ENCODE data around the gene RPTOR.
"Not testable (repeated sequence)": the region's sequence is repeated elsewhere in the genome, so short reads cannot be mapped to it uniquely, and the experiment has no call there.

Gene RPTOR

DNA sequence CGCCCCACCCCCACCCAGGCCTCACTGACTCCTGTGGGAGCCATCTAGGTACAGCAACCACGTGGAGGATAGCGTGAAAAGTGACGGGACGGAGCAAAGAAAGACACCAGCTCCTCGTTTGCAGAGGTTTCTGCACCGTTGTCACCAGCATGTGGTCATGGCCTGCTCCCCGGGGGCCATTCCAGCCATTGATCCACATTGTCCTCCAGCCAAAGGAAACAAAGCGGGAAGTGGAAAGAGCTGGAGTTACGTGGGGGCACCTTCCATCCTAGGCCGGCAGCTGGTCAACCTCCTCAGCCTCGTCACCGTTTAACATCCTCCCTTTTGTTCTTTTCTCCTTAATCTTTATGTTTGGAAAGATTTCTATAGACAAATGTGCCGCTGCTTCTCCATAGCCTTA is 153.7 kb downstream of the RPTOR start:
- DNase-seq, result no peak

DNA sequence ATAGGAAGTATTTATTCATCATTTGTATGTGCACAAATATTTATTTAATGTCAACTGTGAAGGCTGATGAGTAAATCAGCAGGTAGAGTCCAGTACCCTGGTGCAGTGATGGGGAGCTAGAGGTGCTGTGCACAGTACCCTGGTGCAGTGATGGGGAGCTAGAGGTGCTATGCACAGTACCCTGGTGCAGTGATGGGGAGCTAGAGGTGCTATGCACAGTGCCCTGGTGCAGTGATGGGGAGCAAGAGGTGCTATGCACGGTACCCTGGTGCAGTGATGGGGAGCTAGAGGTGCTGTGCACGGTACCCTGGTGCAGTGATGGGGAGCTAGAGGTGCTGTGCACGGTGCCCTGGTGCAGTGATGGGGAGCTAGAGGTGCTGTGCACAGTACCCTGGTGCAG is 154.6 kb downstream of the RPTOR start:
- not testable (repeated sequence) for DNase-seq

DNA sequence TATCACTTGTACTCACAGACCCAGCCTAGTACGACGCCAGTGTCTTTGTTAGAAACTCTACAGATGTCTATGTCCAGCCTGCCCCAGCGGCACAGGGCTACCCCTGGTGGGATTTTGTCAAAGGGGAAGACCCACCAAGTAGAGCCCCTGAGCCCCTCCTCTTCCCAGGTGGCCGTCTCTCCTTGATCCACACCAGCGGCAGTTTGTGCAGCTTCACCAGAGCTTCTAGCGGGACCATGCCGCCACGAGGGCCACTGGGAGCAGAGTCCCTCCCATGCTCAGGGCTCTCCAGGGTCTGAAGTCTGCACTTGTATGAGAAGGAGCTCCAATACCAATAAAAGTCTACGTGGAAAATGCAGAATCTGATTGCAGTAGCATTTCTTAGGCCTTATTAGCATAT is 157.1 kb downstream of the RPTOR start:
- no peak for DNase-seq

DNA sequence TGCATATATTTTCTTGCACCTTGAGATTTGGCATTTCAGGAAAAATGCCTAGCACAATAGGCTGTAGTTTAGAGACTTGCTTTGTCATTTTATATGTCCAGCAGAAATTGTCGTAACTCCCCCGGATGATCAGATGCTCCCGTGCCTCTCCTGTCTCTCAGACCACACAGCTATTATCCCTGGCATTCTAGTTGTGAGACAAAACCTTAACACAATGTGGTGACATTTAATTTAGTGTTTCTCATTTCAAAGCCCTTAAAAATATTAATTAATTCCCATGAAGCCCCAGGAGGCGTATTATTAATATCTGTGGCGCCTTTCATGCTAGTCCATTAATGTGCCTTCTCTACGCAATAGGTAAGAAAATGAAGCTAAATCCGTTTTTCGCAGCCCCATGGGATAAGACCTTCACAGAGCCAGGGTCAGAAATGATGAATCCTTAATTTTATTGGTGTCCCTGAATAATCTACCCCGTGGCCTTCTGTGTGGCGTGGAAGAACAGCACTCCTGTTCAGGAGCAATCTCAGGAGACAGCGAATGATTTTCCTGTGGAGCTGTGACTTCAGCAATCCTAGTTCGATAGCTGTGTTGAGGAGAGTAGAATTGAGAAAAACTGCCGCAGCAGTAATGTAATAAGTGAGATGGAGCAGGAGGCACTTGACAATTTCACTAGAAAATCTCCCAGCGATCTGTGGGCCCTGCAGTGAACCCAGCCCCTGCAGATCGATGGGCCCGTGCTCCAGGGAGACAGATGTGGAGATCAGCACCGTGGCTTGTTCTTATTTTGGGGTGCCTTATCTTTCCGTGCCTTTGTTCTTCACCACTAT is 157.9 kb downstream of the RPTOR start:
- no peak for DNase-seq

DNA sequence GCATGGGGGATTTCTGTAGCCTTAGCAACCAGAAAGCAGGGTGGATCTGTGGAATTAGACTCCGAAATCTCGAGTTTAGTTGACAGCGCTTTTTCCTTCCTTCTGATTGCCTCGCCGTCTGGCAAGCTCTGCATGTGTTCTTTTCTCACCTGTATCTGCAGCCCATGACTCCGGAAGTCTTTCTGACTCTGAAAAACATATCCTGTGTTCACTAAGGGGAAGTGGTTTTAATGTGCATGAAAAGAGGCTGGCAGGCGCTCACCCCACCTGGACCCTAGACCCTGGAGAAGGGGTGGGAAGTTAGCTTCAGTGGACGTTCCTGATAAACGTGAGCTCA is 158.5 kb downstream of the RPTOR start:
- no peak for DNase-seq

DNA sequence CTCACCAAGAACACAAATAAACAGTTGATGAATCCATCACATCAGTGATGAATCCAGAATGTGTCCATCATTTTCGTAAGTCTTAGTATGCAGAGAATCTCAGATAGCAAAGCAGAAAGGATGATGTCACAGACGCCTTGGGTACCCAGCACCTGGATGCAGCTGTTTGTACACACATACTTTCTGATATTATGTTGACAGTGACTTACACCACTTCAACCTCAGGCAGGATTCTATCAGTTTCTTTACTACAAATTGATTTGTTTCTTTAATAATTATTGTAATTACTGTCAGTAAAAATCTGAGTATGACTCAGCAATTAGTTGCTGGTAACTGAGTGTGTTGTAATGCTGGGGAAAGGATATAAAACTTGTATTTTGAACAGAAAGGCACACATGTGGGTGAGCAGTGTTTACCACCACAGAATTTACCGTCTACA is 159.8 kb downstream of the RPTOR start:
- DNase-seq, result no peak

DNA sequence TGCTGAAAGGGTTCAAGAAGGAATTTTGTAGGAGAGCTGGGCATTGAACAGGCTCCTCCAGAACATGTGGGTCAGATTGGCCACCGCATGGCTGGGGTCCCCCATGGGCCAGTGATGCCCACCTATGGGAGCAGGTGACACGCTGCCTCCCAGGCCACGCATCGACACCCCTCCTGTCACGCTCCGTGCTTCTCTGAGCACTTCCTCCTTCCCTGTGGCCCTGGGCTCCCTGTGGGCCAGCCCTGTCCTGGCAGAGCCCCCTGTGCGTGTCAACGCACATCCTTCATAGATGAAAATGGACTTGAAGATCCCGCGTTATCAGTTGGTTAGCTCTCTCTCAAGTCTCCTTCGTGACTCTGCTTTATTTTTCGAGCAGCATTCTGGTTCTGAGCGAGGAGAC is 160.3 kb downstream of the RPTOR start:
- DNase-seq, result no peak

DNA sequence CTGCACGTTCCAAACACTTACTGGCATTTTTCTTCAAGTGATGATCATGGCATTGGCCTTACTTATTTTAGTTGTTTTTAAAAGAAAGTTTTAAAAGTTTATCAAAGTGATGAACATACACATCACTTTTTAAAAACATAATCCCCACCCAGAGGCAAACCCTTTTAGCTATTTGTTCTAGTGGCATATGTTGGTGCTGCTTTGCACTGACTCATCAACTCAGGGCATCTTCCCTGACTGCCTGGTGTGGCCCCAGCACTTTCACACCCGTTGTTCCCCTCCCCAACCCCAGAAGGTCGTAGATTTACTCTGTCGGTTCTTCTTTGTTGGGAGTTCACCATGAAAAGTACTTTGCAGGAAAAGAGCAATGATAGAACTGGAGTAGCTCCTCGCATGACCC is 161.3 kb downstream of the RPTOR start:
- DNase-seq, result peak; percentile 10

DNA sequence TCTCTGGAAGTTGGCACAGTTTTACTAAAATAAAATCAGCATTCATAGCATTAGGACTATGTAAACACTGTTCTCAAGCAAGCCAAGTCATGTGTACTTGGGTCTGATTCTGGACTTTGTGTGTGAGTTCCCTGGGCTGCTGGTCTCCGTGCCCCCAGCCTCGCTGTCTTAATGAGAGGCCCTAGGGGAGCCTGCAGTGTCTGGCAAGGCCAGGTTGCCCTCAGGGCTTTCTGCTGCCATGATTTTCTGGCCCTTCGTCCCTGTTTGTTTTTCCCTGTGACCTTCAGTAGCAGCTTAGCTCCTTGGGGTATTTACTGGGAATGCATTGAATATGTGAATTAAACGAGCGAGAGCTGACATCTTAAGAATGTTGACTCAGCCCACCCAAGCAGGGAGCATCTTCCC is 161.8 kb downstream of the RPTOR start:
- DNase-seq, result peak; percentile 14

DNA sequence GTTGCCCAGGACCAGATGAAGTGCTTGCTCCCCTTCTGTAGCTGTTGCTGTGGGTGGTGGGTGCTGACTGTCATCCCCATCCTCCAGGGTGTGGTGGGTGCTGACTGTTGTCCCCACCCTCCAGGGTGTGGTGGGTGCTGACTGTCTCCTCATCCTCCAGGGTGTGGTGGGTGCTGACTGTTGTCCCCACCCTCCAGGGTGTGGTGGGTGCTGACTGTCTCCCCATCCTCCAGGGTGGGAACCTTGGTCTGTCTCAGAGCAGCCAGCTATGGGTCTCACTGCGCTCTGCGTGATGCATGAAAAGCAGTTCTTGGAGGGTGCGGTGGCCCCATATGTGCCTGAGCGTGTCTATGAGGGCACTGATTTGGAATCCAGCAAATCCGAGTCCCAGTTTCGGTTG is 163.8 kb downstream of the RPTOR start:
- no peak for DNase-seq

DNA sequence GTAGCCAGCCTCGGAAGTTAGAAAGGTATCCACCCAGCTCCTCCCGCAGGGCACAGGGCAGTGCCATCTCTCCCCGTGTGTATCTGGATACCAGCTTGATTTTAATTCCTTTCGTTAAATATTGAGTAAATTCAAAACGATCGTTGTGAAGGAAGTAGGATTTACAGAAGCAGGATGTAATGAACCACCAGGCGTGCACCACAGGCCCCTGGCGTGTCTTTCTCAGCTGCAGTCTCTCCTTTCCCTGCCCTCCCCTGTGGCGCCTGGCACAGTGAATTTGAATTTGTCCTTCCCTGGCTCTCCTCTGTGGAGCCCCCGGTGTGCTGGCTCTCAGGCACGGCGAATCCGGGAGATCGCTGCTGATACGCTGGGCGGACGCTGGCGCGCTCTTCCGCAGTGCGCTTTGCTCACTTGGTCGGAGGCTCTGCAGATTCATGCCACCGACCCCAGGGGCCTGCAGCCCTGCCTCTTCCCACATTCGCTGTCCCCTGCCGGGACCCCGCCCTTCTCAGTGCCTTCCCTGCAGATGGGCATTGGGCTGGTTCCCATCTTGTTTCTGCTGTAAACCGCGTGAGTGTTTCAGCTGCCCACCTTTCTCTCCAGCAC is 164.6 kb downstream of the RPTOR start:
- no peak for DNase-seq

DNA sequence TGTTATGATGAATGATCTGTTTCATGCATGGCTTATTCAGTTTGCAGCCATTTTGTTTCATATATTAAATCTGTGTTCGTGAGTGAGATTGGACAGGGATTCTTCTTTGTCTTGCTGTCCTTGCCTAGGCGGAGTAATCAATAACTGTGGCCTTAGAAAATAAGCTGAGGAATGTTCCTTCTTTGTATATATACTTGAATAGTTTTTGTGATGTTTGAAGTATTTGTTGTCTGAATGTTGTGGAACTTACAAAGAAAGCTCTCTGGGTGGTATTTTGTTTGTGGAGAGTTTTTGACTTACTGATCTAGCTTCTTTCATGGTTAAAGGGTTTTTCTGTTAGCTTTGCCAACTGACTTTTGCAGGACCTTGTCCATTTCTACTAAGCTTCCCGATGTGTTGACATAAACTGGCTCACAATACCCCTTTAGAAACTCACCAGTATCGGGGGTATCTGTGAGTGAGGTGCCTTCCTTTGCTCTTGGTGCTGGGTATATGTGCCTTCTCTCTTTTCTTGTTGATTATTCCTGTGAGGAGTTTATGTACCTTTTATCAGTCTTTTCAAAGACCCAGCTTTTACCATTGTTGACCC is 166.2 kb downstream of the RPTOR start:
- no peak for DNase-seq

DNA sequence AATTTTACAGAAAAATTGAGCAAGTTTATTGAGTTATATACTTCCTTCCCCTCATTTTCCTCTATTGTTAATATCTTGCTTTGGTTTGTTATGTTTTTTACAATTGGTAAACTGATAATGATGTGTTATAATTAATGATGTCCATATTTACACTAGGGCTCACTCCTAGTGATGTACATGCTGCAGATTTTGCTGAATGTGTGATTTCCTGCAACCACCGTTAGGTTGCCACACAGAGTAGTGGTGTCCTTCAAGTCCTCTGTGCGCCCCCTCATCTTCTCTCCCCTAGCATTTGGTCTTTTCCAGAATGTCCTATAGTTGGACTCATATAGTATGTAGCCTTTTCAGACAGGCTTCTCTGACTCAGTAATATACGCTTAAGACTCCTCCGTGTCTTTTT is 167.5 kb downstream of the RPTOR start:
- no peak for DNase-seq

DNA sequence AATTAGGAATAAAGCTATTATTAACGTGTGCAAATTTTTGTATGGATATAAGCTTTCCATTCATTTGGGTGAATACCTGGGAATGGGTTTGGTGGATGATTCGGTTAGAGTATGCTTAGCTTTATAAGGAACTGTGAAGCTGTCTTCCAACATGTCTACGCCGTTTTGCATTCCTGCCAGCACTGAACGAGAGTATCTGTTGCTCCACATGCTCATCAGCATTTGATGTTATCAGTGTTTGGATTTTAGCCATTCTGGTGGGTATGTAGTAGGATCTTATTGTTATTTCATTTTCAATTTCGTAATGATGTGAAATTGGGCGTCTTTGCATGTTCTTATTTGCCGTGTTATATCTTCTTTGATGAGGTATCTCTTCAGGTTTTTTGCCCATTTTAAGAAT is 168.0 kb downstream of the RPTOR start:
- no peak for DNase-seq

DNA sequence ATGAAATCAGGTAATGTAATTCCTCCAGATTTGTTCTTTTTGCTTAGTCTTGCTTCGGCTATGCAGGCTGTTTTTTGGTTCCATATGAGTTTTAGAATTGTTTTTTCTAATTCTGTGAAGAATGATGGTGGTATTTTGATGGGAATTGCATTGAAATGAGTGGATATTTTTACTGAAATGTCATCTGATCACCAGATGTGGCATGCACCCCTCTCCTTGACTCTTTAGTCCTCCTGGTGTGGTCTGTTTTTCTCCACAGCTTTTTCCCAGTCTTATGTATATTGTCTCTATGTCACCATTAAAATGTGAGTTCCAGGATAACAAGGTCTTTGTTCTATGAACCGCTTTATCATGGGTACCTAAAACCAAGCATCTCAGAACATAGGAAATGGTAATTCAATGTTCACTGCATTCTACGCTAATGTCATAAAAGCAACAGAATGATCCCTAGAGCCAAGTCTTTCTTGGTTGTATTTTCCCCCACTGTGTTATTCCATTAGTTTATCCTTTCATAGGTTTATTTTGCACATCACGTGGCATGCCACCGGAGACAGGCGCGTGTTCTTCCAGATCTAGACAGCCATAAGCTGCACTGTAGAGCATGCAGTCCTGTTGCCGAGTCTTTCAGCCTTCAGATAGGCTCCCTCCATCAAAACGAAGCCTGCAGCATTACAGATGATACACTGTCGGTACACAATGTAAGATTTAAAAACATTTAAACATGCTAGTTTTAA is 172.5 kb downstream of the RPTOR start:
- peak; percentile 64 for DNase-seq

DNA sequence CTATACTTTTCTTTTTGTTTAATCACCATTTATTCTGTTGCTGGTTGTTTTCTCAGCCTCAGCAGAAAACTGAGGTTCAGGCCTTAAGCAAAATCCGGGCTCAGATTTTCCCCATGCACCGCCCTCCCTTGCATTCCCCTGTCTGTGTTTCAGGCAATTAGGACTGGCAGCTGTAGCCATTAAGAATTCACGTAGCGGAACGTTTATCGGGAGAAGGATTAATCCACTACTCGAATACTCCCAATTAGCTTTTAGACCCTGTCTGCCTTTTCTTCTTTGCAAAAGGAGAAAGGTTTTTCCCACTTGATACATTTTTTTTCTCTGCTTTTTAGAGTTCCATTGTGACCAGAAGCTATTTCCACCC is 173.1 kb downstream of the RPTOR start:
- no peak for DNase-seq

DNA sequence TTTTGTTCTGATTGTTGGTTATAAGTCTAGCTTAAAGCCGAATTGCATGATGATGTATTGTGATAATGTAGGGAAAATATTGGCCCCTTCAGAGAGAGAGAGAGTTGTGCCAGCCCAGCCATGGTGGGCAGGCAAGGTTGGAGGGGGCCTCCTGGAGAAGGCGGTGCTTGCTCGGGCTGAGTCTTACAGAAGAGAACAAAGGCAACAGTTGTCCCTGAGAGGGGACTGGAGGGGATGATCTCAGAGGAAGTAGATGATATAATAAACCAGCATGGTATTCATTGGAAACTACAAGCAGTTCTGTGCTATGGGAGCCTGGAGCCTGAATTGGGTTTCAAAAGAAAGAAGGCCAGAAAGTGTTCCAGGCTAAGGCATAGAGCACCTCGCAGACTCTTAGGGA is 173.8 kb downstream of the RPTOR start:
- no peak for DNase-seq

DNA sequence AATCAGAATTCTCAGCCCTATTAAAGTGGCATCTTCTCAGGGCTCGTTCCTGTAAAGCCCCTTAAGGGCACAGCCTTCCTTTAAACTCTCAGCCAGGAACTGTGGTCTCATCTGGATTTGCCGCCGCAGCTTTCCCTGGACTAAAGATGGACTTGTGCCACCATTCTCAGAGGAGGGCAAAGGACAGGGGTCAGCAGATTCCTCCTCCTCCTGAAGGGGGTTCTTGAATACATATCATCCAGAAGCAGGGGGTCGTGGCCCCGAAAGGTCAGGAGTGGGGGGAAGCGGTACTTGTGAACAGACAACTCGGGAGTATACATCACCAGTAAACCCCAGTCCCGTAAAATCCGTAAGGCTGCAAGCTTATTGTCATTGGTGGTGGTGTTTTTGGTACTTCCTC is 174.8 kb downstream of the RPTOR start:
- DNase-seq, result no peak

DNA sequence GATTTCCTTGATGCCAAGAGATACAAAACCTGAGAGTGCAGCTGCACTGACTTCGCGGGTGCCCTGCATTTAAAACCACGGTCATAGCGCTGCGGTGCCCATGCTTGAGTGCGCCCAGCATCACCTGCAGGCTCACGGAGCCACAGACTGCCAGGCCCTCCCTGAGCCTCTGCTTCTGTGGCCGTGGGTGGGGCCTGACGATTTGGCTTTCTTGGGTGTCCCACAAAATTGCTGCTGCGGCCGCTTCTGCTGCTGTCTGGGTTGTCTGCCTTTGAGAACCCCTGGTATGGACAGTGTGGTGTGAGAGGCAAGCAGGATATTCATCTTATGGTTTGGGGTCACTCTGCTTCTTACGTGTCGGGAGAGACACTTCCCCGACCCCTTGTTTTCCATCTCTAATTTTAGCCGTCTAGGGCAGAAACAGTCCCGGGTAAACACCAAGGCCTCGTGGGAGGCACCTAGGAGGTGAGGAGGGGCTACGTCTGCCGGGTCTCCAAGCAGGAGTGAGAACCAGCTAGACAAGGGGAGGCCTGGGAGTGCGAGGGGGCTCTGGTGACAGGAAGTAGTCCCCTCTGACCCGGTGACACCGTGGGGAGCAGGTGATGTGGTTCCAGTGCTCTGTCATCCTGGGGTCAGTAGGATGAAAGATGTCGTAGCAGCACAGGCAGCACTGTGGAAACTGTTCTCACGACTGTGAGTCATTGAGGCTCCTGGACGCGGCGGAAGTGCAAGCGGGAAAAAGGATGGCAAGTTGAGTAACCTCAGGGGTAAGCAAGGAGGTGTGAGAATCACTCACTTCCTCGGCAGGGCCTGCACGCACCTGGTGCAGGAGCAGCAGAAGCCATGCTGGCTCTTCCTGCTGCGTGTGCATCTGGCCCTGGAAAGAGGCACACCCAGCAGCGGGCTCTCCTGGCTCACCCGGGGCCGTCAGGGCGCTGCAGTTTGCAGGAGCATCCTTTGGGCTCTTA is 176.3 kb downstream of the RPTOR start:
- DNase-seq, result no peak

DNA sequence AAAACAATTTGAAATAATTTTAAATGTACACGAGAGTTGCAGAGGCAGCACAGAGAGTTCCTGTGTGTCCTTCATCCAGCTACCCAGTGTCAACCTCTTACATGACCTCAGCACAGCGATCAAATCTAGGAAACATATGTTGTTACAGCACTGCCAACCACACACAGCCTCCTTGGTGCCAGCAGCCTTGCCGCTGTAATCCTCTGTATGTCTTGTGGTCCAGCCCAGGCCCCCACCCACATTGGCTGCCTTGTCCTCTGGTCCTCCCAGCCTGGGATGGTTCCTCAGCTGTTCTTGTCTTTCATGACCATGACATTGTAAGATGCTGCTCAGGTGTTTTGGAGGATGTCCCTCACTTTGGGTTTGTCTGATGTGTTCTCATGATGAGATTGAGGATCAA is 178.0 kb downstream of the RPTOR start:
- DNase-seq, result no peak

DNA sequence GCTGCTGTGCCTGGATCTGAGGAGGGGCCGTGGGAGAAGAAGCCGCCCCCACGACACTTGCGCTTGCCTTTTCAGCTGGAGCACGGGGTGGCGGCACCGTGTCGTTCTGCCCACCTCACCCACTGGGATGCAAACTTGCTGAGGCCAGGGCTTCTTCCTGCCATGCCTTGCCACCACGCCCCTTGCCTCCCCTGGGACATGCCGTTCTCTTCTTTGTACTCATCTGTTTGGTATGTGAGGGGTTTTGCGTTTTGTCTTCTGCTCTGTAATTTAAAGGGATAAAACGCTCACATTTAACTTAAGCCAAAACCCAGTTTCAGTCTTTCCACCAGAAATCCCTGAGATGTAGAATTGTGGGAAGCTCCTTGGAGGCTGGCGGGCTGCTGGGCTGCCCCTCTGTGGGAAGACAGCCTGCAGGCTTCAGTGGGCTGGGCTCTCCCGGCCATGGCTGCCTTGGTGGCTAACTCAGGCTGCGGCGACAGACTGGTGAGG is 180.2 kb downstream of the RPTOR start:
- peak; percentile 94 for DNase-seq

DNA sequence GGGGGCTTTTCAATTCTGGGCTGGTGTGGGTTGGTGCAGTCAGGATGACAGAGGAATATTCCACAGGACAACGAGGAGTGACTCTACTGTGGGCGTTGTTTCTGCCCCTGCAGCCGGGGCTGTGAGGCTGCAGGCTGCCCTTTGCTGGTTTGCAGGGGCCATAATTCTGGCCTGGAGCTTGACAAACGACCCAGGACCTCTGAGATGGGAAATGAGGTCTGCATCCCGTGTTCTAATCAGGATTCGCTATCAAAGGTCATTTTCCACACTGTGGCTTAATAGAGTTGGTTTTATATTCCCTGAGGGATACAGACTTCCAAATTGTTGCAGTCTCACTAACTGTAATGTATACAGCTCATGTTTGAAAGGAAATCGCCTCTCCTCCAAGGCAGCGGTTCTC is 180.9 kb downstream of the RPTOR start:
- no peak for DNase-seq
